Measurements from ENCODE around the gene SULT4A1. TPM values are rescaled to one million over a fixed set of nuclear protein-coding genes. Genes with fewer than 3 reads are reported as not detected.

SULT4A1 gene
- total RNA-seq, 1 donor from 2014 or later, result not detected

GRCh38 chr22:43845981-43846380, 16.3 kb downstream of the SULT4A1 start:
- intact Hi-C loops (cut with micrococcal nuclease), result no loop called here

- intact Hi-C loops (cut with micrococcal nuclease), result no loop called here
Observed at GRCh38 chr22:43844560-43845545, 17.5 kb downstream of the SULT4A1 start.

GRCh38 chr22:43843783-43844530, 18.4 kb downstream of the SULT4A1 start:
- intact Hi-C loops (cut with micrococcal nuclease), result no loop called here

GRCh38 chr22:43841742-43842141, 20.6 kb downstream of the SULT4A1 start:
- intact Hi-C loops (cut with micrococcal nuclease), result no loop called here

- intact Hi-C loops (cut with micrococcal nuclease), result no loop called here
Observed at GRCh38 chr22:43840851-43841250, 21.5 kb downstream of the SULT4A1 start.

GRCh38 chr22:43840431-43840830, 21.9 kb downstream of the SULT4A1 start:
- intact Hi-C loops (cut with micrococcal nuclease), result no loop called here

GRCh38 chr22:43839781-43840180, 22.5 kb downstream of the SULT4A1 start:
- intact Hi-C loops (cut with micrococcal nuclease), result no loop called here

- intact Hi-C loops (cut with micrococcal nuclease), result no loop called here
Observed at GRCh38 chr22:43838571-43839307, 23.6 kb downstream of the SULT4A1 start.

- intact Hi-C loops (cut with micrococcal nuclease), result no loop called here
Observed at GRCh38 chr22:43838161-43838560, 24.2 kb downstream of the SULT4A1 start.

- intact Hi-C loops (cut with micrococcal nuclease), result no loop called here
Observed at GRCh38 chr22:43837666-43838065, 24.6 kb downstream of the SULT4A1 start.

GRCh38 chr22:43835736-43836135, 26.6 kb downstream of the SULT4A1 start:
- intact Hi-C loops (cut with micrococcal nuclease), result no loop called here

- intact Hi-C loops (cut with micrococcal nuclease), result no loop called here
Observed at GRCh38 chr22:43835166-43835565, 27.1 kb downstream of the SULT4A1 start.

GRCh38 chr22:43833286-43834240, 28.8 kb downstream of the SULT4A1 start:
- intact Hi-C loops (cut with micrococcal nuclease), result no loop called here

- intact Hi-C loops (cut with micrococcal nuclease), result no loop called here
Observed at GRCh38 chr22:43832393-43833265, 29.7 kb downstream of the SULT4A1 start.

GRCh38 chr22:43831561-43832392, 30.5 kb downstream of the SULT4A1 start:
- intact Hi-C loops (cut with micrococcal nuclease), result no loop called here

- intact Hi-C loops (cut with micrococcal nuclease), result no loop called here
Observed at GRCh38 chr22:43830931-43831560, 31.3 kb downstream of the SULT4A1 start.

- intact Hi-C loops (cut with micrococcal nuclease), result no loop called here
Observed at GRCh38 chr22:43829904-43830851, 32.1 kb downstream of the SULT4A1 start.
